DMS53 (cell line): ENCODE data around the gene ECHS1.
A peak's percentile ranks its signal among the peaks of the same experiment; 100 is the strongest.

Experiments used
- DNase-seq: peaks from one replicate; lab custom pipeline; 2025; lab: John Stamatoyannopoulos, UW

ECHS1 gene

GRCh38 chr10:133341983-133342382, 31.2 kb downstream of the ECHS1 start:
- DNase-seq = no peak

- no peak for DNase-seq
These were observed 33.3 kb downstream of the ECHS1 start for GRCh38 chr10:133339708-133340380.

DNA sequence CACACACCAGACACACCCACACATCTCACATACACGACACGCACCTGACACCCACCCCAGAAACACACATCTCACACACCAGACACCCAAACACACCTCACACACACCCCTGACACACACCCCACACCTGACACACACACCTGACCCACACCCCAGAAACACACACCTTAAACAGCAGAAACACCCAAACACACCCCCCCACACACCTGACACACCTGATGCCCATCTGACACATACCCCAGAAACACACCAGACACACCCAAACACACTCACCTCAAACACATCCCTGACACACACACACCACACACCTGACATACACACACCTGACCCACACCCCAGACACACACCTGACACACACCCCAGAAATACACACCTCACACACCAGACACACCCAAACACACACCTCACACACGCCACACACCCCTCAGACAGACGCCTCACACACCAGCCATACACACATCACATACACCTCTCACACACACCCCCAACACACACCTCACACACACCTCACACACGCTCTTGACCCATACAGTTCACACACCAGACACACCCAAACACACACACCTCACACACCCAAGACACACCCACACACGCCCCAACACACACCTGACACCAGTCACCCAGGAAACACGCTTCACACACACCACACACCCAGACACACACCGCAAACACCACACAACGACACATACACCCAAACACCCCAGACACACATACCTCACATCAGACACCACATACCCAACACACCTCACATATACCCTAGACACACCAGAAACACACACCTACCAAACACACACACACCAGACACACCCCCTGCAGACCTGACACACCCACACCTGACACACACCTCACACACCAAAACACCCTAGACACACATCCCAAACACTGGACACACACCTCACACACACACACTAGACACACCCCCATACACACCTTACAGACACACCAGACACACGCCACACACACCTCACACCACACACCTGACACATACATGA, 34.8 kb downstream of the ECHS1 start:
- no peak for DNase-seq

DNA sequence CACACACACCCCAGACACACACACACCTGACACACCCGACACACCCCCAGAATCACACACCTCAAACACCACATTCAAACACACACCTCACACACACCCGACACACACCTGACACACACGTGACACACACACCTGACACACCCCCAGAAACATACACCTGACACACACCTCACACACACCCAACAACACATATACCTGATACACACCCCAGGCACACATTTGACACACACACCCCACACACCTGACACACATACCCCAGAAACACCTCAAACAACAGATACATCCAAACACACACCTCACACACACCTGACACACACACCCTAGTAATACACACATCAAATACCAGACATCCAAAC, 35.8 kb downstream of the ECHS1 start:
- DNase-seq = no peak

DNA sequence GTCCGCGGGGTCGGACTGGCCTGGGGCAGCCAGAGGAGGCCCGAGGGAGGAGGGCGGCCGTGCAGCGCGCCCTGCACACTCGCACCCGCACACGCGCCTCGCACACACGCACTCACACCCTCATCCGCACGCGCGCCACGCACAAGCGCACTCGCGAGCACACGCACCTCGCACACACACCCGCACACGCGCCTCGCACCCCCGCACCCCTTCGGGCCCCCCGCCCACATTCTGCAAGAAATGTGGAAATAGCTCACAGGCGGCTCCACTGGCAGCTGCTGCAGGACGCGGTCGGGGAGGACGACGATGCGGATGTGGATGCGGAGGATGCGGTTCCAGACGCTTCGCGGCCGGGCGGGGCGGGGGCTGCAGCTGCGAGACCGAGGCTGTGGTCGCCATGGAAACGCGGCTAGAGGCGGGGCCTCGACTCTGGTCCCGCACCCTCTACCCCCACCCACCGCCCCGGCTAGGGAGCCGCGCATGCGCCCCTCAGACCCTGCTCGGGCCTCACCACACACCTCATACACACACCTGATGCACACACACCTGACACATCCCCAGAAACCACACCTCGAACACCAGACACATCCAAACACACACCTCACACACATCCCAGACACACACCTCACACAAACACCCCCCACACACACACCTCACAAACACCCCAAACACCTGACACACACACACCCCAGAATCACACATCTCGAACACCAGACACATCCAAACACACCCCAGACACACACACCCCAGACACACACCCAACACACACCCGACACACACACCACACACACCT, 36.4 kb downstream of the ECHS1 start, which contains the start of gene CALY:
Gene CALY (minus strand): TSS at position 320 of the 793 bp plus-strand sequence. CDS start 7,907 bp downstream, outside the sequence.
- DNase-seq = peak; percentile 89

- DNase-seq = peak; percentile 54
These were observed 37.0 kb downstream of the ECHS1 start for GRCh38 chr10:133336118-133336576.

DNA sequence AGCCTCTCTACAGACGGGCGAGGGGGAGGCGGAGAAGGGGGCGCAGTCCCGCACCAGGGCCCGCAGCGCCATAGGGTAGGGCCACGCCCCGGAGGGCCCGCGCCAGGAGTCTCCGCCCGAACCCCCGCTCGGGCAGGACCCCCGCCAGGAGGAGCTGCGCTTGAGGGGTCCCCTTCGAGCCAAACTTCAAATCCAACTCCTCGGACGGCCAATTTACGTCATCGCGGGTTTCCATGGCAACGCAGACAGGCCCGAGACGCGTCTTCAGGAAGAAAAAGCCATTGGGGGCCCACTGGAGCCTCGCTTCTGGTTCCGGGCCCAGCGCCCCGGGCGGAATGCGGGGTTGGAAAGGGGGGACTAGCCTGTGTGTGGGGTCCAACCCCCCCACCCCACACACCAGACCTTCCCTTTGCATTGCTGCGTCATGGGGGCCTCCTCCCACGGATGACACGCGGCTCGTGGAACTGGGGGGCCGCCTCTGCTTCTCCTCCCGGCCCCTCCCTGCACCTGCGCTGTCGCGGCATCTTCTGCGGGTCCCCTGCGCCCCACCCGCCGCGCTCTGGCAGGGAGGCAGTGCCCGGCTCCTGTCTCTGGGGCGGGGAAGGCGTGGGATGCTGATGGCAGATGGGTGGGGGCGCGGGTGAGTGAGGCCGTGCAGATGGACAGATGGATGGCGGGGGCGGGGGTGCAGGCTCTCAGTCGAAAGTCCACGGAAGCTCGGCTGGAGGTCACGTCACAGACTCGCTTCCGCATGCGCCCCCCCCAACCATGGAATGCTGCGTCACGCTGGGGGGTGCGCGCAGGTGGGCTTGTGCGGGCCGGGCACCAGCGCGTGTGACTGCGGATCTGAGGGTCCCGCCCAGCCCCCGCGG, 37.7 kb downstream of the ECHS1 start:
- peak; percentile 80 for DNase-seq

GRCh38 chr10:133334503-133335245, 38.5 kb downstream of the ECHS1 start:
- peak; percentile 80 for DNase-seq

DNA sequence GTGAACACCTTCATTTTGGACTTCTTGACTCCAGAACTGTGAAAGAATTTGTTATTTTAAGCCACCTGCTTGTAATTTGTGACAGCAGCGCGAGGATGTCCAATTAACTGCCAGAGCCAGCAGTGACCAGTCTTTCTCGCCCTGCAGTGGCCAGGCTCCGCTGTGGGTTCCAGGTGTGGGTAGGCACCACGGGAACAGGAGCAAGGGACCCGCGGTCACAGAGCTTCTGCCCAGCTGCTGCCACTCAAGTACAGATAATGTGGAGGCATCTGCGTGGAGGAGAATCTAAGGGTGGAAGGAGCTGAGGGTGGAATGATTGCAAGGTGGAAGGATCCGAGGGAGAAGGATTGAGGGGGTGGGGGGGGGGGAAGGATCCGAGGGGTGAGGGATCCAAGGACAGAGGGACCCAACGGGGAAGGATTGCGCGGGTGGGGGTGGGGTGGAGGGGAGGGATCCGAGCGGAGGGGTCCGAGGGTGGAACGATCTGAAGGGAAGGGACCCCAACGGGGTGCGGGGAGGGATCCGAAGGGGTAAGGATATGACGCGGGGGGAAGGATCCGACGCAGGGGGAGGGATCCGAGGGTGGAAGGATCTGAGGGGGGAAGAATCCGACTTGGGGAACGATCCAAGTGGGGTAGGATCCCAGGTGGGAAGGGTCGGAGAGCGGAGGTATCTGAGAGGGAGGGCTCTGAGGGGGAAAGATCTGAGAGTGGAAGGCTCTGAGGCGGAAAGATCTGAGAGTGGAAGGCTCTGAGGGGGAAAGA, 40.0 kb downstream of the ECHS1 start:
- no peak for DNase-seq

DNA sequence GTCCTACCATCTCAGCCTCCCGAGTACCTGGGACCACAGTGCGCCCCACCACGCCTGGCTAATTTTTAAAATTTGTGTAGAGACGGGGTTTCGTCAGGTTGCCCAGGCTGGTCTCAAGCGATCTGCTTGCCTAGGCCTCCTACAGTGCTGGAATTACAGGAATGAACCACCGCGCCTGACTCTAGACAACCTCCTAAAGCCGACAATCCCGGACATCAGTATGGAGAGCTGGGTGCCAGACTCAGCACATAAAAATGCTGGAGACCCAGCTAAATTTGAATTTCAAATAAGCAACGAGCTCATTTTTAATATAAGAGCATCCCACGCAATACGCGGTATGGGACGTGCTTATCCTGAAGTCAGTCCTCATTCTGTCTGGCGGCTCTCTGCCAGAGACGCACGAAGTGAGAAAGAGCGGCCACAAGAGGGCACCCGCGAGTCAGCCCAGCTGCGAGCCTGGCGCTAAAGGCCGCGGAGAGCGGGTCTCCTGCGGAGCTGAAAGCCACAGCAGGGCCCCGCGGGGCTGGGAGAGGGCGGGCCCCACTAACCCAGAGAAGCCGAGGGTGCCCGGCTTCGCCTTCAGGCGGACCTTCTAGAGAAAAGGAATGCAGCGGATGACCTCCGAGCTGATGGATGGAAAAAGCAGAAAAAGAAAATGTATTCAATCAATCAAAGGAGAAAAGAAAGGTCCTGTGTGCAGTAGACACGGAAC, 43.5 kb downstream of the ECHS1 start:
- DNase-seq = peak; percentile 92

- no peak for DNase-seq
These were observed 44.5 kb downstream of the ECHS1 start for GRCh38 chr10:133328358-133329343.

GRCh38 chr10:133327651-133328357, 45.4 kb downstream of the ECHS1 start:
- peak; percentile 62 for DNase-seq

DNA sequence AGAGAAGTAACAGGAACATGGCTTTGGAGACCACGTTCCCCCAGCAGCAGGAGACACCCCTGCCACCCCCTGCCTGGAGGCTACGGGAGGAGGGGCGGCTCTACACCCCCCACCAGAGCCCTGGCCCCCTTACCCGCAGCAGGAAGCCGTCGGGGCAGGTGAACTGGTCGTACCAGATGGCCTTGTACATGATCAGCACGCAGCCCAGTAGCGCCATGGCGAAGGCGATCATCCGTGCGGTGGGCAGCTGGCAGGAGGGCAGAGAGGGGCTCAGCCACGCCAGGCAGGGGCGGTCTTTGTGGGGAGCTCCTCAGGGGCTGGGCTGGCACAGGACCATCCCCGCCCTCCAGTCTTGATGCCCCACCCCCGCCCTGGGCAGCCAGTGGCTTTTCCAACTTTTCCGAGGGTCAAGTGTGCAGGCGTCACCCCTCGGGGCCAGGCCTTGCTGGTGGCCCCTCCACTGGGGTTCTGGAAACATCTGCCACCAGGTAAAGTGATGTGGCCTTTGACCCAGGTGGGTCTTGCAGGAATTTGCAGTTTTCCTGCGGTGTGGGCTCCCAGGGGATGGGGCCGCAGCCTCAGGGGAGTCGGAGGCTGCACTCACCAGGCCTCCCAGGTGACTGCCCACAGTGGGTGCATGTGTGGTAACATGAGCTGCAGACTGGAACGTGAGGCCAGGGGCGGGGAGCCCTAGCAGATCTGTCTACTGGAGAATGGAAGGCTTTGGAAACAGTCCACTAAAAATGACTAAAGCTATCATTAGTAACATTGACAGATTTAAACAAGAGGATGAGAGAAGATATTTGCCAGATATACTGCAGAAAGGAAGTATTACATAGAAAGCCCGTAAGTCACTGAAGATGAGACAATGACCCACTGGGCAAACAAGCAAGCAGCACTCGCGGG, 46.2 kb downstream of the ECHS1 start:
- DNase-seq = peak; percentile 62

DNA sequence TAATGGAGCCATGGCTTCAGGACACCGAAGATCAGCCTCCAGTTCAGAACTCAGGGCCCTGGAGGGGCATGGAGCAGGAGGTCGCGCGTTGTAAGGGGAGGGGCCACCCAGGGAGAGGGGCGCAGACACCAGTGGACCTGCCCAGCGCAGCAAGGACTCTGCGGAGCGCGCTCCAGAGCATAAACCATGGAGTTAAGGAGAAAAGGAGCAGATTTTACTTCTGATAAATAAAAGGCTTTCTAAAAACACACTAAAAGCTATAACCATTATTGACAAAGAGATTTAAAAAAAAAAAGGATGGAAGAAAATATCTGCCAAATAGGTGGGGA, 47.0 kb downstream of the ECHS1 start:
- DNase-seq = no peak

DNA sequence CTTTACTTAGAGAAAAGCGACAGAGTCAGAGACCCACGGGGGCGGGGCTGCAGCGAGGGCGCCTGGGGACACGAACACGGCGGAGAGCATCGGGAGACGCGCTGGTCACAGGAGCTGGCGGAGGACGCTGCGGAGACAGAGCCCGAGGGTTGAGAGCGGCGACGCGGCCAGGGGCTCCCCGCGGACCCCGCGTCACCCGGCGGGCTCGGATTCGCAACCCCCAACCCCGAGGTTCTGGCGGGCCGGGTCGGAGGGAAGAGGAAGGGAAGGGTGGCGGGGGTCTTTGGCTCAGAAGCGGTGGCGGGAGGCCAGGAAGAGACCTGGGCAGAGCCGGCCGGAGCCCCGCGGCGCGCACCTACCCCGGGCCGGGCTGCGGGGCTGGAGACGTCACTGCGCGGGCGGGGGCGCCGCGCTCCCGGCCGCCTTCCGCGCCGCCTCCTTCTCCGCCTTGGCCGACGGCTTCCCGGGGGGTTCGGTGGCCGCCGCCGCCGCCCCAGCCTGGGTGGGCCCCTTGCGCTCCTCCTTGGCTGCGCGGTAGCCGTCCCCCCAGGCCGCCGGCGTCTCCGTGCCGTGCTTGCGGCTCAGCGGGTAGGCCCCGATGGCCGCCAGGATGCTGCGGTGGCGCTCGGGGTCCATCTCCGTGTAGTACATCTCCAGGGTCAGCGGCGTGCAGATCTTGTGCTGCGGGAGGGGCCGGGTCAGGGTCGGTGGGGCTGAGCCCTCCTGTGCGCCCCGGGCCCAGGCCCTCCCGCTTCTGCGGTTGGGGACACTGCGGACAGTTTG, 47.5 kb downstream of the ECHS1 start:
- DNase-seq = peak; percentile 67
